ENCODE results near the gene CLIP2. TPM values are rescaled to one million over a fixed set of nuclear protein-coding genes. Genes with fewer than 3 reads are reported as not detected.
A peak's percentile ranks its signal among the peaks of the same experiment; 100 is the strongest.

Gene CLIP2
- total RNA-seq, 1 donor from 2014 or later = 1.2 TPM

GRCh38 chr7:74454925-74455288 is 165.7 kb downstream of the CLIP2 start:
- H3K36me3 Mint-ChIP-seq (ENCODE audit: low read depth) = no peaks in the 10 kb centered on the region
- H3K27me3 Mint-ChIP-seq = peaks cover 11% of the 10 kb centered on the region
- H3K4me3 Mint-ChIP-seq = peak overlapping the region; percentile 15
- intact Hi-C loops (cut with micrococcal nuclease) = loop anchor here (5.0 kb wide), 1 partner anchor 373 kb away; the partner anchor contains the start of gene LIMK1
- no peaks in the 10 kb centered on the region for H3K9me3 Mint-ChIP-seq
- no peak for DNase-seq
- H3K27ac Mint-ChIP-seq = no peak overlapping the region
- peaks cover 13% of the 10 kb centered on the region for H3K4me1 Mint-ChIP-seq

GRCh38 chr7:74455291-74455804 is 166.1 kb downstream of the CLIP2 start:
- Mint-ChIP-seq H3K27ac (no peak overlapping the region), H3K4me3 (no peak overlapping the region), H3K36me3 (ENCODE audit: low read depth) (no peaks in the 10 kb centered on the region), H3K4me1 (peaks cover 11% of the 10 kb centered on the region), H3K27me3 (peaks cover 9% of the 10 kb centered on the region), H3K9me3 (no peaks in the 10 kb centered on the region)
- intact Hi-C loops (cut with micrococcal nuclease) = no loop called here
- no peak for DNase-seq

Other genes with a start within 250 kb of the CLIP2 start
- 25.3 and 26.3 TPM in 2 replicates for gene LIMK1, start 205.6 kb upstream of the CLIP2 start, total RNA-seq
- gene EIF4H, start 115.1 kb upstream of the CLIP2 start, total RNA-seq = 384 and 389 TPM in 2 replicates
- gene LAT2, start 79.4 kb upstream of the CLIP2 start, total RNA-seq = 13.8 and 16.9 TPM in 2 replicates
- 88.0 and 94.7 TPM in 2 replicates for gene RFC2, start 35.0 kb upstream of the CLIP2 start, total RNA-seq
- 1.4 and 2.7 TPM in 2 replicates for gene GTF2IRD1, start 164.5 kb downstream of the CLIP2 start, total RNA-seq

Measured in activated CD4-positive, alpha-beta T cell treated with anti-CD3 and anti-CD28 coated beads, Interleukin-2, amount 10 ng/mL, durations not matched to agents 24 days and 14 days (primary cell).